ENCODE data around the gene NUDT19. TPM values are rescaled to one million over a fixed set of nuclear protein-coding genes. Genes with fewer than 3 reads are reported as not detected.
A peak's percentile ranks its signal among the peaks of the same experiment; 100 is the strongest.

The NUDT19 gene
- total RNA-seq, 1 experiment from 2014 or later: 6.1 TPM

DNA sequence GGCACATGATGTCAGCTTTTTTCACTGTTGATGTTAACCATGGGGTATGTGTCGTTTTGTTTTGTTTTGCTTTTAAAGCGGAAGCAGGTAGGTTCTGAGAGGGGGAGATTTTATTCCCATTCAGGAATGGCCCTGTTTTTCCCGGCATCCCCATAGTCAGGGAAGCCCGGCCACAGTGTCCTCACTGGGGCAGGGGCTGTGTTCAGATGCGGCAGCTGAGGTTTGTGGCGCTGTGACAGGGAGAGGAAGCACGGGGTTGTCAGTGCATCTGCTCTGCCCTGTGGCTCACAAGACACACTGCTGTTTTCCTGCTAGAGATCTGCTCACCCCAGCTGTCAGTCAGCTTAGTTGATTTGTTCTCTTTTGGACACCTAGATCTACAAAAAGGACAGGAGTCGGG is 44.3 kb upstream of the NUDT19 start:
- H2BK5ac ChIP-seq (ENCODE audit: insufficient read length, low read length): no peak overlapping the region
- H4K5ac ChIP-seq (ENCODE audit: insufficient read length, low read depth, low read length): no peak overlapping the region
- no peak overlapping the region for H2AFZ ChIP-seq (ENCODE audit: low read length)
- no peaks in the 10 kb centered on the region; the same call in 1 of the 2 replicates for H3K4me1 ChIP-seq (ENCODE audit: insufficient read depth, low read length)
- no peaks in the 10 kb centered on the region for H4K20me1 ChIP-seq (ENCODE audit: control insufficient read depth, insufficient read depth, insufficient read length)
- no peak overlapping the region for H3K56ac ChIP-seq (ENCODE audit: insufficient read length, low read depth, low read length)
- H2BK120ac ChIP-seq (ENCODE audit: low read depth, low read length, poor library complexity, severe bottlenecking): no peak overlapping the region
- Mint-ChIP-seq H3K27me3 (ENCODE audit: low read depth) (no peaks in the 10 kb centered on the region), H3K36me3 (ENCODE audit: insufficient read depth in 1 of 3, low read depth in 3 of 3) (peaks cover 39 to 60% (median 53%) of the 10 kb centered on the region in 3 experiments; a peak in 6 of 7 replicates), H3K4me1 (peaks cover 6 to 10% of the 10 kb centered on the region in 2 experiments), H3K4me3 (no peak overlapping the region), H3K9me3 (no peaks in the 10 kb centered on the region), H3K27ac (peak overlapping the region in 1 of 3 experiments; percentile 75; a peak in 2 of 7 replicates)
- H3K79me1 ChIP-seq (ENCODE audit: insufficient read depth, low read depth, low read length, poor library complexity, severe bottlenecking): no peaks in the 10 kb centered on the region
- H3K23me2 ChIP-seq (ENCODE audit: insufficient read length, low read depth, low read length, poor library complexity, severe bottlenecking): no peaks in the 10 kb centered on the region
- no peak overlapping the region for H2BK15ac ChIP-seq (ENCODE audit: low read depth, low read length)
- no peak overlapping the region for H4K8ac ChIP-seq (replicated peaks; ENCODE audit: insufficient read length, low read depth, low read length)
- no peaks in the 10 kb centered on the region for H3K9me3 ChIP-seq (ENCODE audit: control insufficient read depth, low read depth, low read length)
- no peak overlapping the region for H3K18ac ChIP-seq (ENCODE audit: insufficient read length, low read depth, low read length)
- H3K4me2 ChIP-seq (ENCODE audit: insufficient read depth, insufficient read length, low read length): no peak overlapping the region
- H3K9ac ChIP-seq (ENCODE audit: extremely low read depth, insufficient read length, low read length): no peak overlapping the region
- no peak overlapping the region for H3T11ph ChIP-seq (ENCODE audit: low read length)
- no peak overlapping the region for H3K4ac ChIP-seq (ENCODE audit: low read depth, low read length)
- TF ChIP-seq, protein P1, sequence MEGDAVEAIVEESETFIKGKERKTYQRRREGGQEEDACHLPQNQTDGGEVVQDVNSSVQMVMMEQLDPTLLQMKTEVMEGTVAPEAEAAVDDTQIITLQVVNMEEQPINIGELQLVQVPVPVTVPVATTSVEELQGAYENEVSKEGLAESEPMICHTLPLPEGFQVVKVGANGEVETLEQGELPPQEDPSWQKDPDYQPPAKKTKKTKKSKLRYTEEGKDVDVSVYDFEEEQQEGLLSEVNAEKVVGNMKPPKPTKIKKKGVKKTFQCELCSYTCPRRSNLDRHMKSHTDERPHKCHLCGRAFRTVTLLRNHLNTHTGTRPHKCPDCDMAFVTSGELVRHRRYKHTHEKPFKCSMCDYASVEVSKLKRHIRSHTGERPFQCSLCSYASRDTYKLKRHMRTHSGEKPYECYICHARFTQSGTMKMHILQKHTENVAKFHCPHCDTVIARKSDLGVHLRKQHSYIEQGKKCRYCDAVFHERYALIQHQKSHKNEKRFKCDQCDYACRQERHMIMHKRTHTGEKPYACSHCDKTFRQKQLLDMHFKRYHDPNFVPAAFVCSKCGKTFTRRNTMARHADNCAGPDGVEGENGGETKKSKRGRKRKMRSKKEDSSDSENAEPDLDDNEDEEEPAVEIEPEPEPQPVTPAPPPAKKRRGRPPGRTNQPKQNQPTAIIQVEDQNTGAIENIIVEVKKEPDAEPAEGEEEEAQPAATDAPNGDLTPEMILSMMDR (conservative IDR thresholded peaks at IDR 0.05): no peak
- no CpG with 5 or more reads among the region's 8 CpGs for WGBS (ENCODE audit: extremely low coverage, insufficient read length, low lambda C conversion rate)
- H3K23ac ChIP-seq (ENCODE audit: insufficient read length, low read depth, low read length): no peak overlapping the region
- no peaks in the 10 kb centered on the region for H3K79me2 ChIP-seq (ENCODE audit: insufficient read depth, low read length)
- DNase-seq: no peak
- no peak overlapping the region for H2AK5ac ChIP-seq (ENCODE audit: insufficient read length, low read length)
- H3K27ac ChIP-seq (ENCODE audit: insufficient read length, low read depth, low read length): no peak overlapping the region
- no peaks in the 10 kb centered on the region for H3K27me3 ChIP-seq (ENCODE audit: insufficient read depth, low read length)
- H3K14ac ChIP-seq (ENCODE audit: insufficient read depth, low read length): no peak overlapping the region
- no peak overlapping the region for H2BK20ac ChIP-seq (ENCODE audit: low read depth, low read length, poor library complexity, severe bottlenecking)
- no peak overlapping the region for H4K91ac ChIP-seq (ENCODE audit: insufficient read length, low read depth, low read length)
- no peak overlapping the region for H2BK12ac ChIP-seq (ENCODE audit: insufficient read length, low read depth, low read length)
